Measurements from ENCODE around the gene CPTP.

Gene CPTP

GRCh38 chr1:1286313-1287261, 38.0 kb upstream of the CPTP start:
- Mint-ChIP-seq H3K27me3 (peaks cover 0 to 6% of the 10 kb centered on the region in 2 donors), H3K36me3 (no peaks in the 10 kb centered on the region), H3K27ac (no peak overlapping the region), H3K9me3 (no peaks in the 10 kb centered on the region), H3K4me3 (no peak overlapping the region), H3K4me1 (peaks cover 9 to 10% of the 10 kb centered on the region in 2 donors)
- ATAC-seq (replicated peaks) (no peak), DNase-seq (no peak)

GRCh38 chr1:1287288-1288110, 37.1 kb upstream of the CPTP start:
- Mint-ChIP-seq H3K36me3 (no peaks in the 10 kb centered on the region), H3K27me3 (peaks cover 0 to 6% of the 10 kb centered on the region in 2 donors), H3K27ac (no peak overlapping the region), H3K9me3 (no peaks in the 10 kb centered on the region), H3K4me3 (no peak overlapping the region), H3K4me1 (peaks cover 15 to 17% of the 10 kb centered on the region in 2 donors)
- no peak for DNase-seq
- no peak for ATAC-seq (replicated peaks)

DNA sequence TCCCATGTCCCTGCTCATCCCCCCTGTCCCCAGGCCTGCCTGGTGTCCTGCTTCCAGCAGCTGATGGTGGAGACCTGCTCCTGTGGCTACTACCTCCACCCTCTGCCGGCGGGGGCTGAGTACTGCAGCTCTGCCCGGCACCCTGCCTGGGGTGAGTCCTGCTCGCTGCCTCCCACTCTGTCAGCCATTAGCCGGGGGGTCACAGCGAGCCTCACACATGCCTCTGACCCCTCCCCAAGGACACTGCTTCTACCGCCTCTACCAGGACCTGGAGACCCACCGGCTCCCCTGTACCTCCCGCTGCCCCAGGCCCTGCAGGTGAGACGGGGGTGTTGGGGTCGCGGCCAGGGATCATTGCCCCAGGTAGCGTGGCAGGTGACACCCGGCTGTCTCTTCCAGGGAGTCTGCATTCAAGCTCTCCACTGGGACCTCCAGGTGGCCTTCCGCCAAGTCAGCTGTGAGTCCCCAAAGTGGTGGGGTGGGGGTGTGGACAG, 34.3 kb upstream of the CPTP start:
- peak; percentile 43 for DNase-seq
- Mint-ChIP-seq H3K36me3 (peaks cover 0 to 4% of the 10 kb centered on the region in 2 donors), H3K4me1 (peaks cover 10 to 13% of the 10 kb centered on the region in 2 donors), H3K27me3 (peaks cover 0 to 6% of the 10 kb centered on the region in 2 donors), H3K9me3 (no peaks in the 10 kb centered on the region), H3K27ac (no peak overlapping the region), H3K4me3 (no peak overlapping the region)
- ATAC-seq (replicated peaks) = peak; percentile 51 to 57

- Mint-ChIP-seq H3K4me1 (peaks cover 10 to 13% of the 10 kb centered on the region in 2 donors), H3K9me3 (no peaks in the 10 kb centered on the region), H3K27me3 (peaks cover 0 to 6% of the 10 kb centered on the region in 2 donors), H3K27ac (no peak overlapping the region), H3K36me3 (peaks cover 0 to 7% of the 10 kb centered on the region in 2 donors), H3K4me3 (no peak overlapping the region)
- DNase-seq = no peak
- no peak for ATAC-seq (replicated peaks)
Observed at GRCh38 chr1:1291023-1291528, 33.5 kb upstream of the CPTP start.

DNA sequence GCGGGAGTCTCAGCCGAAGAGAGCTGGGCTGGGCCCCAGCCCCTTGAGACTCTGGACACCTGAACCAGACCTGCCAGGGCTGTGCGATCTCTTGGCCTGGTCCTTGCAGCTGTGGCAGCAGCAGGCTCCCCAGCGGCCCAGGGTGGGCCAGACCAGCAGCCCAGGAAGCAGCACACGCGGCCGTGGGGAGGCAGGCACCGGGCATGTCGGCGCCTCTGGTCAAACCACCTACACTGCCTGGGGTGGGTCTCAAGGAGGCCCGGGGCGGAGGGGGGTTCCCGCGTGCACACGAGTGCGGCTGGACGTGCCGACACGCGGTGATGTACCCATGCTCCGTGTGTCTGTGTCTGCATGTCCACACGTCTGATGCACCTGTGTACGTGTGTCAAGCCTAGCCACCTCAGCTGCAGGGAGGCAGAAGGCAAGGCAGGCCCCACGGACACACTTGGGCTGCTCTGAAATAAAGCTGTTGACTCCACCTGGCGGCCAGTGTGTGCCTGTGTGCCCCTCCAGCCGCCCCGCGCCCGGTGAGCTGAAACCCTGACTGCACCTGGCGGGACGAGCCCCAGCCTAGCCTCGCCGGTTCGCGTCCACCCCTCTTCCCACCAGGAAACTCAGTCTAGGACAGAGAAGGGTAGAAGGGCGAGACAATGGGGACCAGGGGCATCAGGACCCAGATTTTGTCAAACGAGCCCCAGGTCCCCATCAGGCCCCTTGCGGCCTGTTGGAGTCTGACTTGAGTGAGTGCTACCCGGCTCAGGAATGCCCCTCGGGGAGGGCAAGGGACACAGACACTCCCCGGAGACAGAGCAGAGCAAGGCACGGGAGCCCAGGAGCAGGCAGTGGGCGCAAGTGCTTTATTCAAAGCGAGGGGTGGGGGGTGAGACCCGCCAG, 32.8 kb upstream of the CPTP start:
- Mint-ChIP-seq H3K9me3 (no peaks in the 10 kb centered on the region), H3K27ac (no peak overlapping the region), H3K27me3 (peaks cover 0 to 6% of the 10 kb centered on the region in 2 donors), H3K4me1 (peaks cover 10 to 13% of the 10 kb centered on the region in 2 donors), H3K36me3 (peaks cover 0 to 7% of the 10 kb centered on the region in 2 donors), H3K4me3 (no peak overlapping the region)
- peak; percentile 92 for ATAC-seq (replicated peaks)
- DNase-seq = peak; percentile 42

GRCh38 chr1:1292442-1292779, 32.2 kb upstream of the CPTP start:
- H3K9me3 Mint-ChIP-seq = no peaks in the 10 kb centered on the region
- DNase-seq (no peak), ATAC-seq (replicated peaks) (no peak)
- peaks cover 10 to 13% of the 10 kb centered on the region in 2 donors for H3K4me1 Mint-ChIP-seq
- H3K36me3 Mint-ChIP-seq = peaks cover 0 to 7% of the 10 kb centered on the region in 2 donors
- H3K27me3 Mint-ChIP-seq = peaks cover 0 to 6% of the 10 kb centered on the region in 2 donors
- H3K4me3 Mint-ChIP-seq = no peak overlapping the region
- peak overlapping the region; percentile 20 for H3K27ac Mint-ChIP-seq

DNA sequence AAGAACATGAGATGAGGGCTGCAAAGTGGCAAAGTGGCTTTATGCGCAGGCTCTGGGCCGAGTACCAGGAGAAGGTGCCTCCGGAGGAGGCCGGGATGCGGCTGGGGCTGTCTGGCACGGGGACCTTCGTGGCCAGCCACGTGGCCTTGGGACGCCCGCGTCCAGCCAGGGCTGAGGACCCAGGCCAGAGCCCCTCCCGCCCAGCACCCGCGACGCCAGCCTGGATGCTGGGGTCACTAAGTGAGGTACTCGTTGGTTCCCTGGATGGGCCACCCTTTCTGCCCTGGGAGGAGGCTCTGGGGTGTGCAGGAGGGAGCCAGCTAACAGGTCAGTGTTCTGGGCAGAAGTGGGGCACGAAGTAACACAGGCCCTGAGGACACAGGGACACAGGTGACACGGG, 31.8 kb upstream of the CPTP start:
- ATAC-seq (replicated peaks) (no peak), DNase-seq (no peak)
- H3K36me3 Mint-ChIP-seq = peaks cover 0 to 7% of the 10 kb centered on the region in 2 donors
- H3K27me3 Mint-ChIP-seq = peaks cover 0 to 6% of the 10 kb centered on the region in 2 donors
- H3K4me3 Mint-ChIP-seq = no peak overlapping the region
- H3K27ac Mint-ChIP-seq = no peak overlapping the region
- H3K4me1 Mint-ChIP-seq = peaks cover 10 to 13% of the 10 kb centered on the region in 2 donors
- H3K9me3 Mint-ChIP-seq = no peaks in the 10 kb centered on the region

- no peak for DNase-seq
Observed at GRCh38 chr1:1293263-1294249, 31.0 kb upstream of the CPTP start.

GRCh38 chr1:1294250-1294890, 30.2 kb upstream of the CPTP start:
- no peak overlapping the region for H3K4me3 Mint-ChIP-seq
- no peak for DNase-seq
- H3K36me3 Mint-ChIP-seq = peaks cover 0 to 9% of the 10 kb centered on the region in 2 donors
- ATAC-seq (replicated peaks) = no peak
- no peak overlapping the region for H3K27ac Mint-ChIP-seq
- H3K4me1 Mint-ChIP-seq = peaks cover 10 to 13% of the 10 kb centered on the region in 2 donors
- no peaks in the 10 kb centered on the region for H3K9me3 Mint-ChIP-seq
- peaks cover 0 to 6% of the 10 kb centered on the region in 2 donors for H3K27me3 Mint-ChIP-seq

More at GRCh38 chr1:1293263-1294249, 31.0 kb upstream of the CPTP start:
- ATAC-seq (replicated peaks) = no peak
- Mint-ChIP-seq H3K27me3 (peaks cover 0 to 6% of the 10 kb centered on the region in 2 donors), H3K27ac (no peak overlapping the region), H3K4me3 (no peak overlapping the region), H3K9me3 (no peaks in the 10 kb centered on the region), H3K4me1 (peaks cover 10 to 13% of the 10 kb centered on the region in 2 donors), H3K36me3 (peaks cover 0 to 9% of the 10 kb centered on the region in 2 donors)

- peaks cover 0 to 2% of the 10 kb centered on the region in 2 donors for H3K27me3 Mint-ChIP-seq
- peaks cover 7 to 10% of the 10 kb centered on the region in 2 donors for H3K4me1 Mint-ChIP-seq
- peaks cover 0 to 11% of the 10 kb centered on the region in 2 donors for H3K36me3 Mint-ChIP-seq
- no peak overlapping the region for H3K27ac Mint-ChIP-seq
- no peak overlapping the region for H3K4me3 Mint-ChIP-seq
- H3K9me3 Mint-ChIP-seq = no peaks in the 10 kb centered on the region
- DNase-seq = no peak
- no peak for ATAC-seq (replicated peaks)
Observed at GRCh38 chr1:1295154-1295923, 29.3 kb upstream of the CPTP start.

DNA sequence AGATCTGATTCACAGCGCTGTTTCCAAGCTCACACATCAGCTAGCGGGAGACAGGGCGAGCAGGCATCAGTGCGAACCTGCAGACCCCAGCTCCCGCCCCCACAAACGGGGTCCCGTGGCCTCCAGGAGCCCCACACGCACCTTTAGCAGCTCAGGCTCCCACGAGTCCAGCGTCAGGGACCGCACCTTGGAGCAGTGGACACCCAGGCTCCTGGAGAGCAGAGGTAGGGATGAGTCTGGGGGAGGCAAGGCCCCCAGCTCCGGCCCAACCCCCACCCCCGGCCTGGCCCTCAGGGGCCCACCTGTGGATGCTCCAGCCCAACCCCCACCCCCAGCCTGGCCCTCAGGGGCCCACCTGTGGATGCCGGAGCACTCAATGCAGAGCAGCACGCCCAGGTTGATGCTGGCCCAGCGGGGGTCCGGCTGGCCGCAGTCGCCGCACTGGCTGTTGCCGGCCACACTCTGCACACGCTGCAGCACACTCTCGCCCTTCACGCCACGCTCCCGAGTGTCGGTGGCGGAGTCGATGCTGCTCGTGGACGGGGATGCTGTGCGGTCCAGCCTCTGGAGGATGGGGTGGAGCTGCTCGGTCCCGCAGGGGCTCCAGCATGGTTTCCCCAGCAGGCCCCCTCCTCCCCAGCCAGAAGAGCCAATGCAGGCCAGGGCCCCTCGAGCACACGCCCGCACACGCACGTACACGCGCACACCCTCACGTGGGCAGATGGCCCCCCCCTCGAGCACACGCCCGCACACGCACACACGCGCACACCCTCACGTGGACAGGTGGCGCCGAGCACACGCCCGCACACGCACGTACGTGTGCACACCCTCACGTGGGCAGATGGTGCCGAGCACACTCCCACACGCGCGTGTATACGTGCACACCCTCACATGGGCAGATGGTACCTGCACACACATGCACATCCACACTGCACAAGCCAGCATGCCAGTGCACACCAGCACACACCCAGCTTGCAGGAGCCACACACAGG, 28.2 kb upstream of the CPTP start:
- no peaks in the 10 kb centered on the region for H3K9me3 Mint-ChIP-seq
- peaks cover 0 to 11% of the 10 kb centered on the region in 2 donors for H3K36me3 Mint-ChIP-seq
- no peak for DNase-seq
- H3K4me1 Mint-ChIP-seq = peaks cover 6 to 8% of the 10 kb centered on the region in 2 donors
- no peak overlapping the region for H3K27ac Mint-ChIP-seq
- no peaks in the 10 kb centered on the region for H3K27me3 Mint-ChIP-seq
- no peak overlapping the region for H3K4me3 Mint-ChIP-seq
- ATAC-seq (replicated peaks) = no peak
